ENCODE measurements around the gene SMC2. TPM values are rescaled to one million over a fixed set of nuclear protein-coding genes. Genes with fewer than 3 reads are reported as not detected.

The SMC2 gene
- total and polyA plus RNA-seq, 9 of the 15 experiments (the other 6 are each of a cell fraction or from before 2014, with no cell fraction given) = 18.0 to 54.0 (median 32.9) TPM

- TF ChIP-seq, protein P1, sequence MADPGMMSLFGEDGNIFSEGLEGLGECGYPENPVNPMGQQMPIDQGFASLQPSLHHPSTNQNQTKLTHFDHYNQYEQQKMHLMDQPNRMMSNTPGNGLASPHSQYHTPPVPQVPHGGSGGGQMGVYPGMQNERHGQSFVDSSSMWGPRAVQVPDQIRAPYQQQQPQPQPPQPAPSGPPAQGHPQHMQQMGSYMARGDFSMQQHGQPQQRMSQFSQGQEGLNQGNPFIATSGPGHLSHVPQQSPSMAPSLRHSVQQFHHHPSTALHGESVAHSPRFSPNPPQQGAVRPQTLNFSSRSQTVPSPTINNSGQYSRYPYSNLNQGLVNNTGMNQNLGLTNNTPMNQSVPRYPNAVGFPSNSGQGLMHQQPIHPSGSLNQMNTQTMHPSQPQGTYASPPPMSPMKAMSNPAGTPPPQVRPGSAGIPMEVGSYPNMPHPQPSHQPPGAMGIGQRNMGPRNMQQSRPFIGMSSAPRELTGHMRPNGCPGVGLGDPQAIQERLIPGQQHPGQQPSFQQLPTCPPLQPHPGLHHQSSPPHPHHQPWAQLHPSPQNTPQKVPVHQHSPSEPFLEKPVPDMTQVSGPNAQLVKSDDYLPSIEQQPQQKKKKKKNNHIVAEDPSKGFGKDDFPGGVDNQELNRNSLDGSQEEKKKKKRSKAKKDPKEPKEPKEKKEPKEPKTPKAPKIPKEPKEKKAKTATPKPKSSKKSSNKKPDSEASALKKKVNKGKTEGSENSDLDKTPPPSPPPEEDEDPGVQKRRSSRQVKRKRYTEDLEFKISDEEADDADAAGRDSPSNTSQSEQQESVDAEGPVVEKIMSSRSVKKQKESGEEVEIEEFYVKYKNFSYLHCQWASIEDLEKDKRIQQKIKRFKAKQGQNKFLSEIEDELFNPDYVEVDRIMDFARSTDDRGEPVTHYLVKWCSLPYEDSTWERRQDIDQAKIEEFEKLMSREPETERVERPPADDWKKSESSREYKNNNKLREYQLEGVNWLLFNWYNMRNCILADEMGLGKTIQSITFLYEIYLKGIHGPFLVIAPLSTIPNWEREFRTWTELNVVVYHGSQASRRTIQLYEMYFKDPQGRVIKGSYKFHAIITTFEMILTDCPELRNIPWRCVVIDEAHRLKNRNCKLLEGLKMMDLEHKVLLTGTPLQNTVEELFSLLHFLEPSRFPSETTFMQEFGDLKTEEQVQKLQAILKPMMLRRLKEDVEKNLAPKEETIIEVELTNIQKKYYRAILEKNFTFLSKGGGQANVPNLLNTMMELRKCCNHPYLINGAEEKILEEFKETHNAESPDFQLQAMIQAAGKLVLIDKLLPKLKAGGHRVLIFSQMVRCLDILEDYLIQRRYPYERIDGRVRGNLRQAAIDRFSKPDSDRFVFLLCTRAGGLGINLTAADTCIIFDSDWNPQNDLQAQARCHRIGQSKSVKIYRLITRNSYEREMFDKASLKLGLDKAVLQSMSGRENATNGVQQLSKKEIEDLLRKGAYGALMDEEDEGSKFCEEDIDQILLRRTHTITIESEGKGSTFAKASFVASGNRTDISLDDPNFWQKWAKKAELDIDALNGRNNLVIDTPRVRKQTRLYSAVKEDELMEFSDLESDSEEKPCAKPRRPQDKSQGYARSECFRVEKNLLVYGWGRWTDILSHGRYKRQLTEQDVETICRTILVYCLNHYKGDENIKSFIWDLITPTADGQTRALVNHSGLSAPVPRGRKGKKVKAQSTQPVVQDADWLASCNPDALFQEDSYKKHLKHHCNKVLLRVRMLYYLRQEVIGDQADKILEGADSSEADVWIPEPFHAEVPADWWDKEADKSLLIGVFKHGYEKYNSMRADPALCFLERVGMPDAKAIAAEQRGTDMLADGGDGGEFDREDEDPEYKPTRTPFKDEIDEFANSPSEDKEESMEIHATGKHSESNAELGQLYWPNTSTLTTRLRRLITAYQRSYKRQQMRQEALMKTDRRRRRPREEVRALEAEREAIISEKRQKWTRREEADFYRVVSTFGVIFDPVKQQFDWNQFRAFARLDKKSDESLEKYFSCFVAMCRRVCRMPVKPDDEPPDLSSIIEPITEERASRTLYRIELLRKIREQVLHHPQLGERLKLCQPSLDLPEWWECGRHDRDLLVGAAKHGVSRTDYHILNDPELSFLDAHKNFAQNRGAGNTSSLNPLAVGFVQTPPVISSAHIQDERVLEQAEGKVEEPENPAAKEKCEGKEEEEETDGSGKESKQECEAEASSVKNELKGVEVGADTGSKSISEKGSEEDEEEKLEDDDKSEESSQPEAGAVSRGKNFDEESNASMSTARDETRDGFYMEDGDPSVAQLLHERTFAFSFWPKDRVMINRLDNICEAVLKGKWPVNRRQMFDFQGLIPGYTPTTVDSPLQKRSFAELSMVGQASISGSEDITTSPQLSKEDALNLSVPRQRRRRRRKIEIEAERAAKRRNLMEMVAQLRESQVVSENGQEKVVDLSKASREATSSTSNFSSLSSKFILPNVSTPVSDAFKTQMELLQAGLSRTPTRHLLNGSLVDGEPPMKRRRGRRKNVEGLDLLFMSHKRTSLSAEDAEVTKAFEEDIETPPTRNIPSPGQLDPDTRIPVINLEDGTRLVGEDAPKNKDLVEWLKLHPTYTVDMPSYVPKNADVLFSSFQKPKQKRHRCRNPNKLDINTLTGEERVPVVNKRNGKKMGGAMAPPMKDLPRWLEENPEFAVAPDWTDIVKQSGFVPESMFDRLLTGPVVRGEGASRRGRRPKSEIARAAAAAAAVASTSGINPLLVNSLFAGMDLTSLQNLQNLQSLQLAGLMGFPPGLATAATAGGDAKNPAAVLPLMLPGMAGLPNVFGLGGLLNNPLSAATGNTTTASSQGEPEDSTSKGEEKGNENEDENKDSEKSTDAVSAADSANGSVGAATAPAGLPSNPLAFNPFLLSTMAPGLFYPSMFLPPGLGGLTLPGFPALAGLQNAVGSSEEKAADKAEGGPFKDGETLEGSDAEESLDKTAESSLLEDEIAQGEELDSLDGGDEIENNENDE (IDR thresholded peaks at IDR 0.05; ENCODE audit: low read depth, low read length) = no peak
These were observed 20.9 kb upstream of the SMC2 start (continued) for GRCh38 chr9:104073098-104073769.
